Measurements from ENCODE around the gene C1QTNF6. TPM values are rescaled to one million over a fixed set of nuclear protein-coding genes. Genes with fewer than 3 reads are reported as not detected.
"Not testable (repeated sequence)": the region's sequence is repeated elsewhere in the genome, so short reads cannot be mapped to it uniquely, and the experiment has no call there.

C1QTNF6 gene
- total RNA-seq (2014; rRNA removed; shearing (Covaris generic); ENCODE audit: low replicate concordance) = 1.7 and 2.7 TPM in 2 replicates

DNA sequence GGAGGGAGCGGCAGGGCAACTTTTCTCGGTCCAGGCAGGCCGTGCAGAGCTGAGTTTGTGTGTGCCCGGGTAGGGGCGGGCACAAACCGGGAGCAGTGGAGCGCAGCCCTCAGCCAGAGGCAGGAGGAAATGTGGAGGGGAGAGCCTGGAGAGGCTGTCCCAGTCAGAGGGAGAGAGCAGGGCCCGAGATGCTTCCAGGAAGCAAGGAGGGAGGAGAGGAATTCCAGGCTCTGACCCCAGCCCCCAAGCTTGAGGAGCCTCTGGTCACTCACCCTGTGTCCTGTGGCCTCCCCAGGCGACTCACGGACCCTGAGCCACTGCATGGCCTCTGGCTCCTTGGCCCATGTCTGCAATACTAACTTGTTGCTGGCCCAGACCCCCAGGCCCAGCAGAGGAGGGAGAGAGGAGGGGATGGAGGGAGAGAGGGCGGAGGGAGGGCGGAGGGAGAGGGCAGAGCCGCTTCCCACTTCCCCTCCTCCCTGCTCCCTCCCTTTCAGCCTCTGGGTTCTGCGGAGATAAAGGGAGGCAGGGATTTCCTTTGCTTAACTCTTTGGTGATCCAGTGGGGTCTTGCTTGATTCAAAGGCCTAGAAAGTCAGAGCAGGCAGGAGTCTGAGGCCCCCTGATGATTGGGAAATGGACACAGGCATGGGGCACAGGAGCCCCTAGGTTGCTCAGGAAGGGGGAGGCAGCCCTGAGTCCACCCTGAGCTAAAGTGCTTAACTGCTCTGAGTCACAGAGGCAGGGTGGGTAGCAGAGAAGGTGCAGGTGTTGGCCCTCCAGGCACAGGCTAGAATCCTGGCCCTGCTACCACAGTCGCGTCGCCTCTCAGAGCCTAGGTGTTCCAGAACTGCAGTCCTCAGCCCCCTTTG is at the start of gene C1QTNF6:
Gene C1QTNF6 (minus strand): TSS at position 357 of the 871 bp plus-strand sequence. CDS start 34 bp downstream, at position 323.
- Histone ChIP-seq H3K9ac (ENCODE audit: low read length) (no peak within 1 kb of the TSS), H3K9me2 (replicated peaks; ENCODE audit: insufficient read depth, low read length) (no peaks in the 10 kb centered on the region), H3K4me3 (ENCODE audit: low read length) (no peak within 1 kb of the TSS), H2AFZ (ENCODE audit: low read length) (no peak within 1 kb of the TSS), H3K79me2 (ENCODE audit: low read length) (no peaks in the 10 kb centered on the region), H3K27ac (ENCODE audit: low read length) (no peak within 1 kb of the TSS), H3K36me3 (ENCODE audit: insufficient read depth, low read length) (no peaks in the 10 kb centered on the region), H3K27me3 (ENCODE audit: low read length) (no peaks in the 10 kb centered on the region), H3K9me3 (ENCODE audit: low read length) (no peaks in the 10 kb centered on the region), H4K20me1 (ENCODE audit: insufficient read depth, low read depth, low read length) (no peaks in the 10 kb centered on the region), H3K4me1 (ENCODE audit: low read length) (peaks cover 2% of the 10 kb centered on the region; the same call in 1 of the 2 replicates), H3K4me2 (ENCODE audit: low read depth, low read length, poor library complexity, severe bottlenecking) (no peak within 1 kb of the TSS)
- no peak for DNase-seq

- Histone ChIP-seq H3K27me3 (ENCODE audit: low read length) (no peaks in the 10 kb centered on the region), H4K20me1 (ENCODE audit: insufficient read depth, low read depth, low read length) (peaks cover 55% of the 10 kb centered on the region), H3K36me3 (ENCODE audit: insufficient read depth, low read length) (peaks cover 38% of the 10 kb centered on the region), H2AFZ (ENCODE audit: low read length) (no peak overlapping the region), H3K4me1 (ENCODE audit: low read length) (peaks cover 99% of the 10 kb centered on the region), H3K27ac (ENCODE audit: low read length) (peak overlapping the region; percentile 97), H3K9me2 (replicated peaks; ENCODE audit: insufficient read depth, low read length) (no peaks in the 10 kb centered on the region), H3K79me2 (ENCODE audit: low read length) (no peaks in the 10 kb centered on the region), H3K4me2 (ENCODE audit: low read depth, low read length, poor library complexity, severe bottlenecking) (peak overlapping the region; percentile 58), H3K4me3 (ENCODE audit: low read length) (peak overlapping the region; percentile 22; the same call in 1 of the 2 replicates), H3K9me3 (ENCODE audit: low read length) (no peaks in the 10 kb centered on the region), H3K9ac (ENCODE audit: low read length) (peak overlapping the region; percentile 14; the same call in 1 of the 2 replicates)
- peak; percentile 70 for DNase-seq
These were observed 48.0 kb upstream of the C1QTNF6 start for GRCh38 chr22:37235897-37236607.

GRCh38 chr22:37234736-37235711 is 47.0 kb upstream of the C1QTNF6 start:
- peak; percentile 80 for DNase-seq
- Histone ChIP-seq H2AFZ (ENCODE audit: low read length) (no peak overlapping the region), H3K27ac (ENCODE audit: low read length) (peak overlapping the region; percentile 97), H3K9me2 (replicated peaks; ENCODE audit: insufficient read depth, low read length) (no peaks in the 10 kb centered on the region), H3K27me3 (ENCODE audit: low read length) (no peaks in the 10 kb centered on the region), H3K36me3 (ENCODE audit: insufficient read depth, low read length) (peaks cover 31% of the 10 kb centered on the region), H3K4me3 (ENCODE audit: low read length) (peak overlapping the region; percentile 30; the same call in 1 of the 2 replicates), H3K79me2 (ENCODE audit: low read length) (no peaks in the 10 kb centered on the region), H3K4me1 (ENCODE audit: low read length) (peaks cover 99% of the 10 kb centered on the region), H3K4me2 (ENCODE audit: low read depth, low read length, poor library complexity, severe bottlenecking) (peak overlapping the region; percentile 58), H4K20me1 (ENCODE audit: insufficient read depth, low read depth, low read length) (peaks cover 55% of the 10 kb centered on the region), H3K9me3 (ENCODE audit: low read length) (no peaks in the 10 kb centered on the region), H3K9ac (ENCODE audit: low read length) (peak overlapping the region; percentile 46)

DNA sequence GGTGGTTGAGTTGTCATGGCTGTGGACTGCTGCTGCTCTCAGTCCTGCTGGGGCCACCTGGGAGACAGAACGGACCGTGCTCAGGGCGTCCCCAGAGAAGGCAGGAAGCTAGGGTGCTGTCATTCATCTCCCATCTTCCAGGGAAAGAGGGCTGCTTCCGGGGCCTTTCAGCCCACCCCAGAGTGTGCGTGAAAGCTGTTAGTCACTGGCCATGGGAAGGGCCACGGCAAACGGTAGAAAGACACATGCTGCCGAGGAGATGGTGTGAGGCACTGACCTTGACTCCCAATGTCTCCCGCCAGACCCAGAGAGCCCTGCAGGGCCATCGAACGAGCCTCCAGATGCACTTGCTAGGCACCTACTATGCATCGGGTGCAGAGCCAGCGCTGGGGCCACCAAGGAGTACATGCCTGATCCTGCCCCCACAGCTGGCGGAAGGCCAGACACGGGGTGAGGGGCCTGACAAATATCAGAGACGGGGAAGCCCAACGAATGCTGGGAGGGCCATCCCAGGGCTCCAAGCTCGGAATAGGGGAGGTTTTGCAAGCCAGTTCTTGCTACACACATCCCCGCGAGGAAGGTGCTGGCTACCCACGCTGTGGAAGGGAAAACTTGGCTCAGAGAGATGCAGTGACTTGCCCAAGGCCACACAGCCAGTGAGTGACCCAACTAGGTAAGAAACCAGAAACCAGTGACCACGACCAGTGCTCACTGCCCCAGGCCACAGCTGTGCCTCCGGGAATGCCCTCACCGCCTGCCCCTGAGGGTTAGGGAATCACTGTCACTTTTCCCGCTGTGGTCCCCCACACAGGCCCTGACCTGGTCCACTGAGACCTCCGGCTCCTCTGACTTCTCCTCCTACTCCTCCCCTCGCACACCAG is 45.9 kb upstream of the C1QTNF6 start:
- Histone ChIP-seq H3K36me3 (ENCODE audit: insufficient read depth, low read length) (peaks cover 30% of the 10 kb centered on the region), H3K9me3 (ENCODE audit: low read length) (no peaks in the 10 kb centered on the region), H3K27ac (ENCODE audit: low read length) (peak overlapping the region; percentile 97), H3K79me2 (ENCODE audit: low read length) (no peaks in the 10 kb centered on the region), H3K27me3 (ENCODE audit: low read length) (no peaks in the 10 kb centered on the region), H3K4me3 (ENCODE audit: low read length) (no peak overlapping the region), H2AFZ (ENCODE audit: low read length) (no peak overlapping the region), H3K4me2 (ENCODE audit: low read depth, low read length, poor library complexity, severe bottlenecking) (peak overlapping the region; percentile 59), H4K20me1 (ENCODE audit: insufficient read depth, low read depth, low read length) (peaks cover 50% of the 10 kb centered on the region), H3K9ac (ENCODE audit: low read length) (peak overlapping the region; percentile 46), H3K9me2 (replicated peaks; ENCODE audit: insufficient read depth, low read length) (no peaks in the 10 kb centered on the region), H3K4me1 (ENCODE audit: low read length) (peaks cover 99% of the 10 kb centered on the region)
- DNase-seq = no peak

GRCh38 chr22:37233371-37233750 is 45.3 kb upstream of the C1QTNF6 start:
- H3K79me2 ChIP-seq (ENCODE audit: low read length); H2AFZ ChIP-seq (ENCODE audit: low read length); H3K4me3 ChIP-seq (ENCODE audit: low read length); H3K9ac ChIP-seq (ENCODE audit: low read length); H3K9me2 ChIP-seq (replicated peaks; ENCODE audit: insufficient read depth, low read length); H3K27me3 ChIP-seq (ENCODE audit: low read length); H3K9me3 ChIP-seq (ENCODE audit: low read length); DNase-seq: not testable (repeated sequence)
- Histone ChIP-seq H3K4me1 (ENCODE audit: low read length) (peaks cover 96% of the 10 kb centered on the region), H3K36me3 (ENCODE audit: insufficient read depth, low read length) (peaks cover 34% of the 10 kb centered on the region), H3K4me2 (ENCODE audit: low read depth, low read length, poor library complexity, severe bottlenecking) (peak overlapping the region; percentile 59), H4K20me1 (ENCODE audit: insufficient read depth, low read depth, low read length) (peaks cover 49% of the 10 kb centered on the region), H3K27ac (ENCODE audit: low read length) (peak overlapping the region; percentile 97)

DNA sequence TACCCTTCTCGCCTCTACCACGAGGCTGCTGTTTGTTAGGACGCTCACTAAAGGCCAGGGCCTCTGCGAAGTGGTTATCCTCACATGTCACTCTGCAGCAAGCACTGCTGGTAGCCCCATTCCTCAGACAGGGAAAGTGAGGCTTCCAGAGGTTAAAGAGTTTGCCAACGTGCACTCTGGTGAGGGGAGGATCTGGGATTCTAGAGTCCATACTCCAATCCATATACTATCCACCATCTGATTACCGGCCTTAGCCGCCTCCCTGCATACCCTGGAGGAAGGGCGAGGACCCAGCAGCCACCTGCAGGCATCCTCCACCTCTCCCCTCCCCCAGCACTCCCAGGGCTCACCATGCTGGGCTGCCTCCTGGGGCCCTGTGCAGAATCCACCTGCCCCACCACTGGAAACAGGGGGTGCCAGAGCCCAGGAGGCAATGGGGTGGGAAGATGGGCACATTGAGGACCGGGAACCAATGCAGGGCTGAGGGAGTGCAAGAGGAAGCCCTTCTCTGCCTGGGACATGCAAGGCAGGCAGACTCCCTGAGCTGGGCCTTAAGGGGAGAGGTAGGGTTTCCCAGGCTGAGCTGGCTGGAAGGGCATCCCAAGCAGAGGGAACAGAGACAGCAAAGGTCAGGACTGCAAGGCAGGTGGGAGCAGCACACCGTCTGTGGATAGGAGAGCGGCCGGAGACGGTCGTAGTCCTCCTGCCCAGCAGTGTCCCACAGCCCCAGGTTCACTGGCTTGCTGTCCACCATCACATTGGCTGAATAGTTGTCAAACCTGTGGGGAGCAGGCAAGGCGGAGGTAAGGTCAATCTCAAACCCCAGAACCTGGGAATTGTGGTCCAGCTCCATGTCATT is 44.3 kb upstream of the C1QTNF6 start:
- Histone ChIP-seq H2AFZ (ENCODE audit: low read length) (no peak overlapping the region), H3K36me3 (ENCODE audit: insufficient read depth, low read length) (peaks cover 35% of the 10 kb centered on the region), H3K9me3 (ENCODE audit: low read length) (no peaks in the 10 kb centered on the region), H3K27me3 (ENCODE audit: low read length) (no peaks in the 10 kb centered on the region), H3K4me2 (ENCODE audit: low read depth, low read length, poor library complexity, severe bottlenecking) (peak overlapping the region; percentile 59), H4K20me1 (ENCODE audit: insufficient read depth, low read depth, low read length) (peaks cover 52% of the 10 kb centered on the region), H3K4me3 (ENCODE audit: low read length) (peak overlapping the region; percentile 7; the same call in 1 of the 2 replicates), H3K27ac (ENCODE audit: low read length) (peak overlapping the region; percentile 97), H3K4me1 (ENCODE audit: low read length) (peaks cover 86% of the 10 kb centered on the region), H3K9ac (ENCODE audit: low read length) (peak overlapping the region; percentile 63), H3K9me2 (replicated peaks; ENCODE audit: insufficient read depth, low read length) (no peaks in the 10 kb centered on the region), H3K79me2 (ENCODE audit: low read length) (no peaks in the 10 kb centered on the region)
- DNase-seq = peak; percentile 57

All from Karpas-422 (cell line).